GM21526 (cell line): ENCODE results near the gene KRTAP3-1.

ENCODE experiments used
- ATAC-seq: cut with Tn5 transposase; IDR thresholded peaks from one replicate; pipeline ENCODE4 v1.9.1; 2021; ENCODE audit warnings: moderate library complexity; ENCODE audit not compliant: unreplicated experiment, low FRiP score

The KRTAP3-1 gene

DNA sequence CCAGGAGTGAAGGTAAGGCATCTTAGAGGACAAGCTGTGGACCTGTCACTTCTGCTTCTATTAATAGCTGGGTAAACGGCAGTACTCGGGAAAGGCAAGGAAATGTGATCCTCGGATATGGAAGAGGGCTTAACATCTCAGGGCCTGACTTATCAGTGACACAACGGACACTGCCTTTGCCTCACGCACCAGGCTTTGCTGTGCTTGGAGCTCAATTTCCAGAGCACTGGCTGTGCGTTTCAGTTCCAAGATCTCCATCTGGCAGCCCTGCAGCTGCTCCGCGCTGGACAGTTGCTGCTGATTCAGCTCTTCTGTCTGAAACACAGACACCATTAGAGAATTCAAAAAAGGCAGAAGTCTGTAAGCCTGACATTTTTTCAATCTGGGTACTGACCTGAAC lies 28.3 kb downstream of the KRTAP3-1 start:
- ATAC-seq, result no peak

- ATAC-seq, result no peak
Observed at GRCh38 chr17:40980117-40980516, 28.8 kb downstream of the KRTAP3-1 start.

DNA sequence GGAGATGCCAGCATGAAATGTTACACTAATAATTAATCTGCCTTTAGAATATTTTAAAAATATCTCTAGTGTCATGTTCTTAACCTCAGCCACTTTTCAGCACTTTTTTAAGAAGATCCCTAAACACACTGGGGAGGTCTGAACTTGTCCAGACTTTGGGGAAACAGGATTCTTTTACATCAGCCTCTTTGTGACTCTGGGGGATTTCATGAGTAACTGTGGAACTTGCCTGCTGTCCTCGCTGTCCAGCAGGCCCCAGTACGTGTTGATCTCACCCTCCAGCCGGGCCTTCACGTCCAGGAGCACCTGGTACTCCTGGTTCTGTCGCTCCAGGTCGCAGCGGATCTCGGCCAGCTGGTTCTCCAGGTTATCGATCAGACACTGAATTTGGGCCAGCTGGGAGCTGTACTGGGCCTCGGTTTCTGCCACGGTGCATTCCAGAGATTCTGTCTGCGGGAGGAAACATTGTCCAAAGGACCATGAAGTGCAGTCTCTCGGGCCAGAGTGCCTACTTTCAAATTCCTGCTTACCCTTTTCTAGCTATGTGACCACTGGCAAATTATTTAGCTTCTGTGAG lies 30.3 kb downstream of the KRTAP3-1 start:
- ATAC-seq, result no peak

GRCh38 chr17:40975516-40975915 lies 33.4 kb downstream of the KRTAP3-1 start:
- ATAC-seq, result no peak

- no peak for ATAC-seq
Observed at GRCh38 chr17:40974366-40974765, 34.6 kb downstream of the KRTAP3-1 start.

GRCh38 chr17:40967582-40967981 lies 41.3 kb downstream of the KRTAP3-1 start:
- no peak for ATAC-seq

- ATAC-seq, result no peak
Observed at GRCh38 chr17:40966848-40967247, 42.1 kb downstream of the KRTAP3-1 start, which contains the start of gene KRT39. Gene KRT39 (minus strand): TSS chr17:40966948. CDS start chr17:40966856, 92 bp downstream.

GRCh38 chr17:40963838-40964237 lies 45.1 kb downstream of the KRTAP3-1 start:
- ATAC-seq, result no peak

DNA sequence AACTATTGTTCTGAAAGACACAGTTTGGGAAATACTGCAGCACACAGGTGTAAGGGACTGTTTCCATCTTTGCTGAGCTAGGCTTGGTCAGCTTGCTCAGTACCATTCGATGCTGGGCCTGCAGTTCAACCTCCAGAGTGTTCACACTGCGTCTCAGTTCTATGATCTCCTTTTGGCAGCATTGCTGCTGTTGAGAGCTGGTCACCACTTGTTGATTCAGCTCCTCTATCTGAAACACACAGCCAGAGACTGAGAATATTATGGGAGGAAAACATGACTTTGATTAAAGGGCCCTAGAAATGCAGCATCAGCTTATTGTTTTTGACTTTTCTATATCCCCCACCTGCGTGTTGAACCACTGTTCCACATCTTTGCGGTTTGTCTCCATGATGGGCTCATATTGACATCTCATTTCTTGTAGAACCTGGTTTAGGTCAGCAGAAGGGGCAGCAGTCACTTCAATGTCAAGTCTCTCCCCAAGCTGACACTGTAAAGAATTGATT lies 46.8 kb downstream of the KRTAP3-1 start:
- no peak for ATAC-seq

DNA sequence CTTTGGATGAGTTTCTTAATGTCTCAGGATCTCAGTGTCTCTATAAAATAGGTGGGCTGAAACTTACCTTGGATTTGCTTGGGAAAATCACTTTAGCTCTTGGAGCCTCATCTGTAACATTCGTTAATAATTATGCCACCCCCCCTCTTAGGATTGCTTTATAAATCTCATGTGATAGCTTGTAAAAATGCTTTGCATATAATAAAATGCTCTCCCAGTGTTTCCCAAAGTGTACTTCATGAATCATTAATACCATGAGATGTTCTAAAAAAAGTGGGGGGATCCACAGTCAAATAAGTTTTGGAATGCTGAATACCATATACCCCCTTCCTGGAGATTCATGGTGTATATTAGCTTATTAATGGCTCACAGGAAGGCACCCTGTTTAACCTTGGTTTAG lies 47.3 kb downstream of the KRTAP3-1 start:
- no peak for ATAC-seq

DNA sequence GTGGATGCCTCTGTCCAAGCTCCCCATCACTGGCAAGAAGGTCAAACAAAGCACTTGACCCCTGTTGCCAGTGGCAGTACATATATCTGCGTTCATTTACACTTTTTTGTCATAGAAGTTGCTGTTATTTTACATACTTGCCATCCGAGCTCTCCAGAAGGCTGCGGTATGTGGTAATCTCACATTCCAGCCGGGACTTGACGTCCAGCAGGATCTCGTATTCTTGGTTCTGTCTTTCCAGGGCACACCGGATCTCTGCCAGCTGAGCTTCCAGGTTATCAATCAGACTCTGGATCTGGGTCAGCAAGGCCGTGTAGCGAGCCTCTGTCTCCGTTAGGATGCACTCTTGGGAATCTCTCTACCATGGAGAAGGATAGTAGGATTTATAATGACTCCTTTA lies 48.8 kb downstream of the KRTAP3-1 start:
- no peak for ATAC-seq
